ENCODE data around the gene ALDH3A2.
"Not testable (repeated sequence)": the region's sequence is repeated elsewhere in the genome, so short reads cannot be mapped to it uniquely, and the experiment has no call there.

The ALDH3A2 gene

DNA sequence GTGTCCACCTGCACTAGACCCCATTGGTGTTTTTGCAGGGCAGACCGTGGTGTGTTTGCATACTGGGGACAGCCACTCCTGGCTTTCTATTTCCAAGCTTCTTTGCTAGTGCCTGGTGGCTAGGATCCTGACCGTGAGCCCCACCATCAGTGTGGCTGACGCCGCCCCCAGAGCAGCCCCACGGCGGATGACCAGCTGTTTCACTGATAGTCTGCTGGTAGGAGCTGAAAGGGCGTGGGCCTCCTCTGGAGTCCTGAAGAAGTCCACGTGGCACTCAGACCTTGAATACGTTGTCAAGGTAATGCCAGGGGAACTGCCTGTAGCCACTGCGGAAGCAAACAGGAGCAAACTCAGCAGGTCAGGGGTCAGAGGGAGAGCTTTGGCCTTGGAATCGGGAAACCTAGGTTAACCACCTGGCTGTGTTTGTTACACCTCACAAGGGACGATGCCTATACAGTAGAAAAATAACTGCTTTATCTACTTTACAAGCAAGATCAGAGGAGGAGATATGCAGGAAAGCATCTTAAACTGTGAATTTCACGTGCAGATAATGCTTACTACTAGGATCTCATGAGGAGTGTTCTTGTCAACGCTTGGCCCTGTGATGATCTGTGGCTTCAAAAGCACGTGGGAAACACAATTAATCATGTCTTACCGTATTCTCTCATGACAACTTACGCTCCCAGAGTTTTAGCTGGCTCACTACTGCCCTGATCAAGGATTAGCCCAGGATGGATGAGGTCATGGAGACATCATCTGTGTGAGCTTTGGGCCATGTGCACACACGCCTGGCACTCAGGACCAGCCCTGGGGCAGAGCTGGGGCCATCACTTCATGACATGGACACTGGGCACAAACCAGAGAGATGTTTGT is 30.3 kb downstream of the ALDH3A2 start:
- DNase-seq (ENCODE audit: low spot score): no peak

DNA sequence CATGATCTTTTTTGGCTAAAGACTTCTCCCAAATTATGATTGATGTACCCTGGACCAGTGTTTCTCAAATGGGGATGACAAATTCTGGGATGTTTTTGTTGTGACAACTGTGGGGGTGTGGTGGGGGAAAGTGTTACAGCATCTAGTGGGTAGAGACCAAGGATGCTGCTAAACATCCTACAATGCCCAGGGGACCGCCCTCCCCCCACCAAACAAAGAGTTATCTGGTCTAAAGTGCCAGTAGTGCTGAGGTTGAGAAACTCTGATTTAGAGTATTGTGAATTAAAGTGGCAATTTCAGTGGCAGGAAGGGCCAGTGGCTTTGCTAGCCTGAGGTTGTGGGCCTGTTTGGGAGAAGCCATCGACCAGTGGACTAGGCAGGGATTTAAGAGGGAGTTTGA is 34.6 kb downstream of the ALDH3A2 start:
- no peak for DNase-seq (ENCODE audit: low spot score)

DNA sequence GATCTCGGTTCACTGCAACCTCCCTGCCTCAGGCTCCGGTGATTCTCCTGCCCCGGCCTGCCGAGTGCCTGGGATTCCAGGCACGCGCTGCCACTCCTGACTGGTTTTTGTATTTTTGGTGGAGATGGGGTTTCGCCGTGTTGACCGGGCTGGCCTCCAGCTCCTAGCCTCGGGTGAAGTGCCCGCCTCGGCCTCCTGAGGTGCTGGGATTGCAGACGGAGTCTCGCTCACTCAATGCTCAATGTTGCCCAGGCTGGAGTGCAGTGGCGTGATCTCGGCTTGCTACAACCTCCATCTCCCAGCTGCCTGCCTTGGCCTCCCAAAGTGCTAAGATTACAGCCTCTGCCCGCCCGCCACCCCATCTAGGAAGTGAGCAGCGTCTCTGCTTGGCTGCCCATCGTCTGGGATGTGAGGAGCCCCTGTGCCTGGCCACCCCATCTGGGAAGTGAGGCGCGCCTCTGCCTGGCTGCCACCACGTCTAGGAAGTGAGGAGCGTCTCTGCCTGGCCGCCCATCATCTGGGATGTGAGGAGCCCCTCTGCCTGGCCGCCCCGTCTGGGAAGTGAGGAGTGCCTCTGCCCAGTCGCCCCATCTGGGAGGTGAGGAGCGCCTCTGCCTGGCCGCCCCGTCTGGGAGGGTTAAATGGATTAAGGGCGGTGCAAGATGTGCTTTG is 36.5 kb downstream of the ALDH3A2 start:
- DNase-seq (ENCODE audit: low spot score): not testable (repeated sequence)

DNA sequence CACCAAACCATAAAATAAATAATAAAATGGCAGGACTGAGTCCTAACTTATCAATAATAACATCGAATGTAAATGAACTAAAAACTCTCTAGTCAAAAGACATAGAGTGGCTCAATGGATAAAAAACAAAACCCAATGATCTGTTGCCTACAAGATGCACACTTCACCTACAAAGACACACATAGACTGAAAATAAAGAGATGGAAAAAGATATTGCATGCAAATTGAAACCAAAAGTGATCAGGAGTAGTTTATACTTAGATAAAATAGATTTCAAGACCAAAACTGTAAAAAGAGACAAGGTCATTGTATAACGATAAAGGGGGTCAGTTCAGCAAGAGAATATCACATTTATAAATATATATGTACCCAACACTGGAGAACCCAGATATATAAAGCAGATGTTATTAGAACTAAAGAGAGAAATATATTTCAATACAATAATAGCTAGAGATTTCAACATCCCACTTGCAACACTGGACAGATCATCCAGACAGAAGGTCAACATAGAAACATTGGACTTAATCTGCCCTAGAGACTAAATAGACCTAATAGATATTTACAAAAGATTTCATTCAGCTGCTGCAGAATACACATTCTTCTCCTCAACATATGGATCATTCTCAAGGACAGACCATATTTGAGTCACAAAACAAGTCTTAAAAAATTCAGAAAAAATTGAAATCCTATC is 38.0 kb downstream of the ALDH3A2 start:
- DNase-seq (ENCODE audit: low spot score): no peak

DNA sequence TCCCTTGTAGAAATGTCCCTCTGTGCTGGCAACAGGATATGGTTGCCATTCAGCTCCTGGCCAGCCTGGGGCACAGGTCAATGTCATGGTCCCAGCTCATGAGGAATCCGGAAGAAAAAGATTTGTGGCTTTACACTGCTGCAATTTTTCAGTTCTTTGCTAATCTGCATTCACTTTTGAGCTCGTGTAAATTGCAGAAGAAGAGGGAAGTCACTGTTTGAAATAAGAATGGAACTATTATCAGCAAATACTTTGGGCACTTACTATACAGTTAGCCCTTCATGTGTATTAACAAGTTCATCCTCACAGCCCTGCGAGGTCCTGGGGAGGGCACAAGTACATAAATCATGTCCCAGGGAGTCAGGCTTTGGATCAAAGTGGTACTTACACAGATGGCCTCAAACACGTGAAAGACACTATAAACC is 53.7 kb downstream of the ALDH3A2 start:
- DNase-seq (ENCODE audit: low spot score): no peak

DNA sequence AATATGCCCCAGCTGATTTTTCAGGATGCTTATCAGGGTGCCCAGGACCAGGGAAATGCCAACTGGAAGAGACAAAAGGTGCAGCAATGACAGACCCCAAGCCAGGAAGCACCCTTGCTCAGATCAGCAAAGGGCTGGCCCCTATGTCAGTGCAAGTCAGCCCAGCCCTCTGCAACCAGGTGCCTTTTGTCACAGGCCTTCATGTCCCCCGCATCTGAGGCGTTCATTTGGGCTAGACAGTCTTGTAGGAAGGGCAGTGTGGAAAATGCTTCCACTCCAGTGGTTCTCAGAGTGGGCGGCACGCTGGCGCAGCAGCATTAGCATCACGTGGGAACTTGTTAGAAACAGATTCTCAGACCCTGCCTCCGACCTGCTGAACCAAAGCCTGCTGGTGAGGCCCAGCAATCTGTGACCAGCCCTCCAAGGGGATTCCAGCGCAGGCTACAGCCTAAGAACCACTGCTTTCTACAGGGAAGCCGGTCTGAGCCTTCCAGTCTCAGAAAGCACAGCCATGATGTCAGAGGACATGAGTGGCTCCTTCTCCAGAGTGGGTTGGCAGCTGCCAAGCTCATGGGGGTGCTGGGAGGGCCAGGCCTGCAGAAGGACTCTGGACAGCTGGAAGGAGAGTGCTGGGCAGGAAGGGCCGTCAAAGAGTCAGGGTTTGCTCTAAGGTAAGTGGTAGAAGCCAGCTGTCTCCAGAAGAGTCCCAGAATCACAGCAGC is 54.7 kb downstream of the ALDH3A2 start:
- DNase-seq (ENCODE audit: low spot score): no peak

DNA sequence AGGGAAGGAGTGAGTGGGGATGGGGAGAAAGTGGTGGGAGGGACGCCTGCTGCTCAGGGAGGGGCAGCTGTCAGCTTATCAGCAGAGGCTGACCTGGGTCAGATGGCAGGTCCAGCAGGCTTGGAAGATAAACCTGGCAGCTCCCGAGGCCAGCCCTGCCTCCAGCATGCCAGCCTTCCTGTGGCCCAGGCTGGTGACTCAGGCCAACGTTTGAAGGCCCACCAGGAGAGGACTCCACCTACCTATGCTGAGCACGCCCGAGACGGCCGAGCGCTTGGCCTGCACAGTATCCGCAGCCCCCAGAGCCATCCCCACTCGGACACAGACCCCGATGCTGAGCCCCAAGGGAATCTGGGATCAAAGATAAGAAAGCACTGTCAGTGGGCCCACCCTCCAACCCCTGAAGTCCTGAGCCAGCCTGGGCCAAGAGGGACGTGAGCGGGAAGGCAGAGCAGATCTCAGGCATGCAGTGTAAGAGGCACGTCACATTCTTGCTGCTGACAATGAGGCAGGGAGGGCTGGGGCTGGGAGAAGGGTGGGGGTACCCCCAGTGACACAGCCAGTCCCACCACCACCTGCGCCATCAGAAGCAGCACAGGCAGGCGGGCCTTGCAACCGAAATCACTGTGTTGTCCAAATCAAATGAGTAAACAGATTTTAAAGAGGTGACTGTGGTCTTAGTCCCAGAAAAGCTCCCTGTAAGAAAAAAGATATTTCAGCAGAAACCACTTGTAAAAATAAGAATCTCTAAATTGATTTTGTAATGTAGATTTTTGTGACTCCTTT is 55.5 kb downstream of the ALDH3A2 start:
- DNase-seq (ENCODE audit: low spot score): no peak

DNA sequence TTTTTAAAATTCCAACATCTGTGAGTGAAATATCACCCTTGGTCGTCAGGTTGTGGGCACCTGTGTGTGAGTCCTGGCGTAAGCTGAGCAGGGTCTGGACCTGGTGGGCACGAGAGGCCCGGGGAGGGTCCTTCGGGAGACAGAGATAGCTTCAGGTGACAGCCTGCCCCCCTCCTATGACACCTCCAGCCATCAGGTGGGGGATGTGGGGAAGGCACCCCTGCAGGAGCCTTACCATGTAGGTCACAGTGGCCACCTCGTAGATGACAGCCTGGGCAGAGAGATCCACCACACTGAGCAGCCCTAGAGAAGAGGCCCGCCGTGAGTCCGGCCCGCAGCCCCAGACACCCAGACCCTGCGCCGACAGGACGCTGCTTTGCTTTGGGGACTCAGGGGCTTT is 56.6 kb downstream of the ALDH3A2 start:
- DNase-seq (ENCODE audit: low spot score): no peak

DNA sequence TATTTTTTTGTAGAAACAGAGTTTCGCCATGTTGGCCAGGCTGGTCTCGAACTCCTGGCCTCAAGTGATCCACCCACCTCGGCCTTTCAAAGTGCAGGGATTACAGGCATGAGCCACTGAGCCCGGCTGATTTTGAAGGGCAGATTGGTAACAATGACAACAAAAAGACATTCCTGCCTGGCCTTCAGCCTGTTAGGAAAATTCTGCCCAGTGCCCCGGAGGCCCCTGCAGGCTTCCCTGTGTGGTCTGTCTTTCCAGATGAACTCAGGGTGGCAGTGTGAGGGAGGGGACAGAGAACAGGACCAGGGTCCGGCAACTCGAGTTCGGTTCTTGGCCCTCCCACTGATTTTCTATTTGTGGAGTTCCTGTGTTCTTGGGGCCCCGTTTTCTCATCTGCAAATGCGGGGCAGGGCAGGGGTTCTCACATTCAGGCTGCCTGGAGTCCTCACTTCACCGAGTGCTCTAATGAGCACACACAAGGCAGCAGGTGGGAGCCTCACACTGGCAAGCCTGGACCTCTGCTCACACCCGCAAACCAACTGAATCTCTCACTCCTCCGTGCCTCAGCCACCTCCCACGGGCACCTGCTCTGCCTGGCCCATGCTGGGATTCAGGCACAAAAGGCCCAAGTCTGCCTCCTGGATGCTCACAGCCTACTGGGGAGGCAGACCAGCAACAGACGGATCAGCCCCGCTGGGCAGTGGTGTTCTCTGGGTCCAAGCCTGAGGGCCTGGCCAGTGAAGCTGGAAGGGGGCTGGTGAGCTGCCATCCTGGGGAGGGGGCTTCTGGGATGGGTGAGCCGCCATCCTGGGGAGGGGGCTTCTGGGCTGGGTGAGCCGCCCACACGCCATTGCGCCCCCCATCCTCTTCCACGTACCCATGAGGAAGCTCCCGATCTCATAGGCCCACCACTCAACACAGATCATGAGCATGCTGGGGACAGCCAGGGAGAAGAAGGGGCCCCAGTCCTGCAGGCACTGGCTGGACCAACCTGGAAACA is 57.5 kb downstream of the ALDH3A2 start:
- no peak for DNase-seq (ENCODE audit: low spot score)

DNA sequence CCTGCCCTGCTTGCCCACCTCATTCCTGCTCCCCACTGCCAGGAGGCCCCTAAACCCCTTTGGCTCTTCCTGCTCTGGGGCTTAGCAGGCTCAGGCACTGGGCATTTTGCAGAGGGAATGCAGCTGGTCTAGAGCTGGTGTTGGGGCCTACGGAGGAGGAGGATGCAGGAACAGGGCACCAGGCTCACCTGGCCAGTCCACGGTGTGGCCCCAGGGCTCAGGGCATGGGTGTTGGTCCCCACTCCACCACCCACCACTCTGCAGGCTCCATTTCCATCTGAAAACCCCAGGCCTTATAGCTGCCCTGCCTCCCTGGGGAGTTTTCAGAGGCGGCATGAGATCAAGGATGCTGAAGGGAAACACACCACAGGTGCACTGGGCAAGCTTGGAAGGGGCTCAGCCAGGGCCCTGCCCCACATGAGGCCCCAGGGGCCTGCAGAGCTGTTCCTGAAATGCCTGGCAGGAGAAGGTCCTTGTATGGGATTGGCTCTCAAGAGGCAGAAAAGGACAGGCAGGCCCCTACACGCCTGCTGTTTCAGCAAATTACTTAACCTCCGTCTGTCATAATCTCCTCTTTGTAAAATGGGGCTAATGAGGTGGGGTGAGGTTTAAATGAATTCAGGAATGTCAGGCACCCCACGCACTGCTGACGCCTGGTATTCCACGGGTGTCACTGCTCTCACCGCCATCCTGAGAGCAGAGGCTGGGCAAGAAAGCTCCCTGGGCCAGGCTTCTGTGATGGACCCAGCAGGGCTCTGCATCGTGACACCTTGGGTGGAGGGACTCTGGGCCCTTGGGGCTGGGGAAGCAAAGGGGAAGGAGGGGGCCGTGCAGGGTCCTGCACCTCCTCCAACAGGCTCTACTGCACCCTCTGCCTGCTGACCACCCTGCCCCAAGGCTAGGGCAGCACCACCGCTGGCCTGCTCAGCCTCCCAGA is 58.5 kb downstream of the ALDH3A2 start:
- DNase-seq (ENCODE audit: low spot score): no peak

DNA sequence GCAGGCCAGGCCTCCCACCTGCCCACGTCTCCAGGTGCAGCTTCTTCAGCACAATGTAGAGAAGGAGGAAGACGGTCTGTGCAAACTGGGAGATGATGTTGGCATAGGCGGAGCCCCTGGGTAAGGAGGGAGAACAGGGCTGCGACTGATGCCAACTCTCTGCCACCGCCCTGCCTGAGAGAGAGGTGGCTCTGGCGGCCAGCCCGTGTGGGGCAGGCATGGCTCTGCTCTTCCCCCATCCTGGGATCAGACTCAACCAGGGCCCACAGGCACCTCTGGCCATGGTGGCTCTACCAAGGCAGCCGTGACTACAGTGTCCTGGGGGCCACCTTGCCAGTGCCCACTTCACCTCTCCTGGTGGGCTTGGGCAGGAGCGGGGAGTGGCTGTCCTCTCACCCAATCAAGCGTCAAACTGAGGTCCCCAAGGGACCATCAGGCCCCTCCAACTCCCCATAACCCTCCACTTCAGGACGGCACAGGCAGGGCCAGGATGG is 59.2 kb downstream of the ALDH3A2 start:
- no peak for DNase-seq (ENCODE audit: low spot score)

DNA sequence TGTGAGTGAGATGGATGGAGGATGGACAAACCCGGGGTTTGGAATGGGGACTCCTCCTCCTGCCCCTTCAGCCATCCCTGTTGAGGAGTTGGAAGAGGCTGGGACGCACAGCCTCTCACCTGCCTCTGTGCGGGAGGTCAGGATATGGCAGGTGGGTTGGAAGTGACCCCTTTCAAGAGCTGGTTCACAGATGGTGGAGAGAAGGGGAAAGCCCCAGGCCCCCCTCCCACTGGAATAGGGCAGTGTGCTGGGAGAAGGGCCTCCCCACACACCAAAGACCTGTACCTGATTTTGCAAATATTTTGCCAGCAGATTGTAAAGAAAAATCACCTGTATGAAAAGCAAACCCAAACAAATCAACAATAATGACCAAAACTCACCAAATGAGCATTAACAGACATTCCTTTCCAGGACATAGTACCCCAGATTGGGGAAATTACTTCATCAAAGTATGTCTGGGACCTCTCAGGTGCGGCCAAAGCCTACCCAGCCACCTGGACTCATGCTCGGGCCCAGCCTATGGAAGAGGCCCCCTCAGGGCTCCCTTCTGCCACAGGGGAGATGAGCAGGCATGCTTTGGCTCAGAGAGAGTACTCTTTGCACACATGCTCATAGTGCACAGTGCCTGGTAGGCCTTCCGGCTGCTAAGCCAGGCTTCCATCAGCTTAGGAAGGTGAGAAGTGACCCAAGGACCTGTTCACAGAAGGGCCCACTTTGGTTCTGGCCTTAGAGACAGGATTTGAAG is 60.1 kb downstream of the ALDH3A2 start:
- DNase-seq (ENCODE audit: low spot score): no peak

DNA sequence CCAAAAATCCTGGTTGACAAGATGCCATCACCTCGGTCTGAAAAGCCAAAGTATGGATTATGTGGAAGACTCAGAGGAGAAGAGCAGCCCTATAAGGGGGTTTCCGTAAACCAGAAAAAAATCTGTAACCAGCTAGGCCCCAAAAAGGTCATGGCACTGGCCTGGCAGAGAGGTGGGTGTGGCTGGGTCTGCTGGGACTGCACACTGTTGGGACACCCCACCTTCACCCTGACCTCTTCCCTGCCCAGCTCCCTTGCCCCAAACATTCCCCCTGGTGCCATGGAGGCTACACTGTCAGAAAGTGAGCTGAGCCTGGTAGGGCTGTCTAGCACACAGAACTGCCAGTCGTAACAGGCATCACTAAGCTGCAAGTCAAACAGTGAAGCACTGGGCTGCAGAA is 61.3 kb downstream of the ALDH3A2 start:
- DNase-seq (ENCODE audit: low spot score): no peak

DNA sequence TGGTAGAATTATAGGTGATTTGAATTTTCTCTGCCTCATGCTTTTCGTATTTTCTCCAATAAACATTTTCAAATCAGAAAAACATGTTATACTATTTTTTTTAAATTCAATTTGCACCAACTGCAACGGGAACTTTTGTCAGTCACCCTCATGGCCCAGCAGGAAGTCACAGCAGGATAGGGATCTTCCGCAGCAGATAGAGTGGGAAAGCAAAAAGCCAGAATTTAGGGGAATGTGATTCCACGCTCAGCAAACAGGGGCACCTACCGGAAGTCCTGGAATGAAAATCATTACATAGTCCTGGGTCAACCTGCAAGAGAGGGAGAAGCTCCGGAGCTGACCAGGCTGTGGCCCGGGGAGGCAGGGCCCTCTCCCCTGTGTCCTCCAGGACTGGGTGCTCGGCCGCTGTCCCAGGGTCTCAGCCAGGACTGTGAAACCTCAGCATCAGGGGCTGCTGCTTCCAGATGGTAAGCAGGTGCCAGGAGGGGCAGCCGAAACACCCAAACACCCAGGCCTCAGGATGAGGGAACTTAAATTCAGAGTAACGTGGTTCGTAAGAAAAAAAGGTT is 64.0 kb downstream of the ALDH3A2 start:
- no peak for DNase-seq (ENCODE audit: low spot score)

DNA sequence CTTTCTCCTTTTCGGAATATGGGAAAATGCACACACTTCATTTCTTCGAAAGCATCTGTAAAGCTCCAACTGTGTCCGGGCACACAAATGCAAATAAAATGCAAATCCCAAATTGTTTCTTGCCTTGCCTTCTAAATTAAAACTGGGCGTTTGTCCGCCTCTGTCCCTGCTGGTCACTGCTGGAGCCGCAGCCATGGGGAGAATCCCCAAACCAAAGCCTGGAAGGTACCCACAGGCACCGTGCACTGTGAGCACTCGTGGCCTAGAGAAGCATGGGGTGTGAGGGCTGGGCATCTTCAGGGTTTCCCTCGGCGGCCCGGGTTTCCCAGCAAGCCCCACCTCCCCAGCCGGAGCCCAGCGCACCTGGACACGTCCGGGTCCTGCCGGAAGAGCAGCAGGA is 64.9 kb downstream of the ALDH3A2 start:
- DNase-seq (ENCODE audit: low spot score): no peak

DNA sequence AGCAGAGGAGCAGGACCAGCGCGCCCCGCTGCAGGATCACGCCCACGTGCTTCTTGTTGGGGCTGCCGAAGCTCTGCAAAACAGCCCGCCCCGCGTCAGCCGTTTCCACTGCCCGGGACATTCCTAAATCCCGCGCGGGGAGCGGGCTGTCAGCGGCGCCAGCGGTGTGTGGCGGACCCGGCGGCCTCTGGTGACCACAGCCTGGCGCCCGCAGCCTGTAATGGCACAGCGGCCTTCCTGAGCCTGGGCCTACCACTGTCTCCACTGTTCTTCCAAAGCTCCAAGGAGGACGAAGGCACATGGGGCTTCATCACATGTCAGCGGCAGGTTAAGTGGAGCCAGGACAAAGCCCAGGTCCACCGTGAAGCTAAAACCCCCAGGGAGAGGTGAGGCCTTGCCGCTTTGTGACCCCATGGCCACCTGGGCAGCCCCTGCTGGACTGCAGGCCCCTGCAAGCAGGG is 65.4 kb downstream of the ALDH3A2 start:
- no peak for DNase-seq (ENCODE audit: low spot score)

DNA sequence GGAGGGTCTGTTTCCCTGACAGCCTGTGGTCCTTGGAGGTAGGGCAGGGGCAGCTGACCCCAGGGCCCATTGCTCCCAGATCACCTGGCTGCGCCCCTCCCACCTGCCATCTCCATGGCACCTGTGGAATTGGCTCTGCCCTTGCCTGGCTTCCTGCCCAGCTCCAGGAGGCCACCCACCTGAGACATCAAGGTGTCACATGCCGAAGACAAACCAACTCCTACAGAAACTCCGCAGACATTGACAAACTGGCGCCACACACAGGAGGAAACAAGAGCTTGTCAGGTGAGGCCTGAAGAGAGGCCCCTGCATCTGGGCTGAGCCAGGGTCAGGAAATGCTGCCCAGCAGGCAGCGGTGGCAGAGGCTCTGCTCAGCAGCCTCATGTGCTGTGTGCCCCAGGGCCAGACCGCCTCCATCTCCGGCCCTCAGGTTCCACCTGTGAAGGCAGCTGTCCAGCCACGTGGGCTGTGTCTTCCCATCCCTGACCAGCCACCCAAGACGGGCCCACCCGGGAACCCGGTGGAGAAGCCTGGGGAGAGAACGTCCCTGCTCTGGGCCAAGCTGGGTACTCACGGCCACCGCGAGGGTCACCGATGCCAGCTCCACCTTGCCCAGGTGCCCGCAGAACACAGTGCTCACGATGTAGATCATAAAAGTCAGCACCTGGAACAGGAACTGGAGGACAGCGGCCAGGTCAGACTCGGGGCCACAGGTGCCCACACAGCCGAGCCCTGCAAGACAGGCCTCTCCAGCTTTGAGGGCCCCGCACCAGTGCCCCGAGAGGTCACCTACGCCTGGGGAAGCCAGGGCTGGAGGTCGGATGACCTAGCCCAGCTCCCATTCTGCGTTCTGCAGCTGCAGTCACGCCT is 66.2 kb downstream of the ALDH3A2 start:
- no peak for DNase-seq (ENCODE audit: low spot score)
